GM18502 (cell line): ENCODE data around the gene STXBP1.
A peak's percentile ranks its signal among the peaks of the same experiment; 100 is the strongest.

Experiments
- ATAC-seq: cut with Tn5 transposase; IDR thresholded peaks from one replicate; pipeline ENCODE4 v1.9.1; 2021; ENCODE audit warnings: mild to moderate bottlenecking; ENCODE audit not compliant: unreplicated experiment, poor library complexity

The STXBP1 gene

GRCh38 chr9:127682351-127683136 lies 70.5 kb downstream of the STXBP1 start:
- ATAC-seq = no peak

GRCh38 chr9:127683723-127684122 lies 71.6 kb downstream of the STXBP1 start:
- ATAC-seq = no peak

GRCh38 chr9:127684576-127684975 lies 72.5 kb downstream of the STXBP1 start:
- ATAC-seq = no peak

- ATAC-seq = no peak
Measured at GRCh38 chr9:127686461-127687393, 74.7 kb downstream of the STXBP1 start.

GRCh38 chr9:127689329-127690000 lies 77.4 kb downstream of the STXBP1 start:
- ATAC-seq = no peak

GRCh38 chr9:127690735-127691134 lies 78.7 kb downstream of the STXBP1 start:
- no peak for ATAC-seq

- no peak for ATAC-seq
Measured at GRCh38 chr9:127692071-127692470, 80.0 kb downstream of the STXBP1 start.

GRCh38 chr9:127693143-127693542 lies 81.1 kb downstream of the STXBP1 start:
- ATAC-seq = no peak

- no peak for ATAC-seq
Measured at GRCh38 chr9:127693697-127694096, 81.6 kb downstream of the STXBP1 start.

GRCh38 chr9:127694890-127695720 lies 83.0 kb downstream of the STXBP1 start:
- no peak for ATAC-seq

GRCh38 chr9:127697575-127697974 lies 85.5 kb downstream of the STXBP1 start:
- no peak for ATAC-seq

GRCh38 chr9:127698386-127698785 lies 86.3 kb downstream of the STXBP1 start:
- no peak for ATAC-seq

GRCh38 chr9:127698985-127699670 lies 87.1 kb downstream of the STXBP1 start:
- ATAC-seq = peak; percentile 90

GRCh38 chr9:127700140-127700539 lies 88.1 kb downstream of the STXBP1 start:
- no peak for ATAC-seq

- ATAC-seq = no peak
Measured at GRCh38 chr9:127700594-127701255, 88.6 kb downstream of the STXBP1 start.

GRCh38 chr9:127703289-127703946 lies 91.3 kb downstream of the STXBP1 start:
- ATAC-seq = no peak

- no peak for ATAC-seq
Measured at GRCh38 chr9:127705577-127706379, 93.7 kb downstream of the STXBP1 start.
